ENCODE data around the gene EVL.

GRCh38 chr14:100132161-100132902, 67.1 kb downstream of the EVL start:
- TF ChIP-seq CTCF (IDR thresholded peaks at IDR 0.05), result no peak
- no peak for TF ChIP-seq POLR2A (IDR thresholded peaks at IDR 0.05)
- no peak for TF ChIP-seq EP300 (IDR thresholded peaks at IDR 0.05)
